Lower leg skin (tissue), 4 donors: Measurements from ENCODE around the gene CBR4. TPM values are rescaled to one million over a fixed set of nuclear protein-coding genes. Genes with fewer than 3 reads are reported as not detected.

Experiments used
- DNase-seq, 2 donors: peaks; one replicate each; pipeline ENCODE4 v3.0.0-alpha.2; 2019; ENCODE audit warnings: low spot score in 2 of 2
- H3K4me3 ChIP-seq: fragments of 200-600 bp; sonication (generic); 2 replicates; pipeline ENCODE4 v1.5.1; 2017; ENCODE audit warnings: mild to moderate bottlenecking, low read depth; ENCODE audit not compliant: poor library complexity, severe bottlenecking
- POLR2A ChIP-seq, 2 donors: fragments of 450-650 bp; IDR thresholded peaks; one replicate each; pipeline ENCODE4 v1.6.1; 2016 to 2017; ENCODE audit warnings: antibody characterized with exemption in 2 of 2, mild to moderate bottlenecking in 1 of 2, moderate library complexity in 1 of 2
- WGBS, 2 donors: methylation state at CpG; one replicate each; pipeline ENCODE4 v1.1.5; 2018; 5-methylcytosine and 5-hydroxymethylcytosine counted together
- intact Hi-C: fragments of 100-400 bp; cut with DNase I; formaldehyde crosslinking; loops from one replicate; pipeline ENCODE4 v1.15.0; 2023; ENCODE audit warnings: low total_unique reads
- total RNA-seq, 4 donors: library from RNA; depleted of rRNA; stranded (reverse); fragments of >200 nt; gene quantifications; one replicate each; pipeline ENCODE4 v1.1.0, GENCODE V29; 2016
- TF ChIP-seq, protein P1 (sequence below), 3 donors: fragments of 450-650 bp; IDR thresholded peaks; one replicate each; pipeline ENCODE4 v1.5.1; 2016; ENCODE audit warnings: antibody characterized with exemption in 3 of 3, mild to moderate bottlenecking in 3 of 3, moderate library complexity in 2 of 3

CBR4 gene
- total RNA-seq, 4 donors from 2014 or later: 13.7 to 37.2 (median 18.8) TPM

DNA sequence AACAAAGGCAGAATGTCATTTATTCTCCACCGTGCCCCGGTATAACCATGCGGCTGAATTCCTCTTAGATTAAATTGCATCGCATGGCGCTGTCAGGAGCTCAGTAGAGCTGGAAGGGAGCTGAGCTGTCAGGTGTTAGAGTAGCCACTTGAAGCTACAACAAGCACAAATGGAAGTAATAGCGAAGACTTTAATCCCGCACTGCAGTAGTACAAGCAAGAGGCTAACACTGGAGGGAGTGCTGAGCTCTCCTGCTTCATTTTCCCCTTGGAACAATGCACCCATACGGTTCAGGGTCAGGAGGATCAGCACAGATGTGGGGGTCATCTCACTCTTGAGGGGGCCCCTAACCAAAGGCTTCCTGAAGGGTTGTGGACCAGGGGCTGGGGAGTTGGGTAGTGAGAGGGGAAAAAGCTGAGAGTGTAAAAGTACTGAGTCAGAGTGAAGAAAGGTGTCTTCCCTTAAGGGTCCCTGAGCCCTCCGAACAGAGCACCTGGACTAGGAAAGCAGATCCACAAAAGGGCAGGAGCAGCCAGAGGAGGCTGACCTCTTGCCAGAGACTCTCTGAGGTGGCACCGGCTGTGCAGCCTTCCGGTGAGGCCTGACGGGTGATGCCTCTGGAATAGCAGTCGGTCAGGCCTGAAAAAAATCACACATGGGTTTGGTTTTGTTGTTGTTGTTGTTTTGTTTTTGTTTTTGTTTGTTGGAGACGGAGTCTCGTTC is 36.0 kb upstream of the CBR4 start:
- intact Hi-C loops: no loop called here
- no peak for TF ChIP-seq POLR2A (IDR thresholded peaks at IDR 0.05)
- TF ChIP-seq, protein P1, sequence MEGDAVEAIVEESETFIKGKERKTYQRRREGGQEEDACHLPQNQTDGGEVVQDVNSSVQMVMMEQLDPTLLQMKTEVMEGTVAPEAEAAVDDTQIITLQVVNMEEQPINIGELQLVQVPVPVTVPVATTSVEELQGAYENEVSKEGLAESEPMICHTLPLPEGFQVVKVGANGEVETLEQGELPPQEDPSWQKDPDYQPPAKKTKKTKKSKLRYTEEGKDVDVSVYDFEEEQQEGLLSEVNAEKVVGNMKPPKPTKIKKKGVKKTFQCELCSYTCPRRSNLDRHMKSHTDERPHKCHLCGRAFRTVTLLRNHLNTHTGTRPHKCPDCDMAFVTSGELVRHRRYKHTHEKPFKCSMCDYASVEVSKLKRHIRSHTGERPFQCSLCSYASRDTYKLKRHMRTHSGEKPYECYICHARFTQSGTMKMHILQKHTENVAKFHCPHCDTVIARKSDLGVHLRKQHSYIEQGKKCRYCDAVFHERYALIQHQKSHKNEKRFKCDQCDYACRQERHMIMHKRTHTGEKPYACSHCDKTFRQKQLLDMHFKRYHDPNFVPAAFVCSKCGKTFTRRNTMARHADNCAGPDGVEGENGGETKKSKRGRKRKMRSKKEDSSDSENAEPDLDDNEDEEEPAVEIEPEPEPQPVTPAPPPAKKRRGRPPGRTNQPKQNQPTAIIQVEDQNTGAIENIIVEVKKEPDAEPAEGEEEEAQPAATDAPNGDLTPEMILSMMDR (IDR thresholded peaks at IDR 0.05): no peak
- no peak overlapping the region for H3K4me3 ChIP-seq
- DNase-seq: peak in 1 of 2 donors; percentile 78
- WGBS, 2 donors: 81% methylated on average over 15 of the region's 15 CpGs

- TF ChIP-seq, protein P1 (IDR thresholded peaks at IDR 0.05): no peak
- no peak for TF ChIP-seq POLR2A (IDR thresholded peaks at IDR 0.05)
- no peak overlapping the region for H3K4me3 ChIP-seq
- peak in 1 of 2 donors; percentile 21 for DNase-seq
- 95 to 96% methylated on average over 5 of the region's 5 CpGs for WGBS, 2 donors
- intact Hi-C loops: no loop called here
Measured at GRCh38 chr4:169044714-169045447, 34.8 kb upstream of the CBR4 start.

DNA sequence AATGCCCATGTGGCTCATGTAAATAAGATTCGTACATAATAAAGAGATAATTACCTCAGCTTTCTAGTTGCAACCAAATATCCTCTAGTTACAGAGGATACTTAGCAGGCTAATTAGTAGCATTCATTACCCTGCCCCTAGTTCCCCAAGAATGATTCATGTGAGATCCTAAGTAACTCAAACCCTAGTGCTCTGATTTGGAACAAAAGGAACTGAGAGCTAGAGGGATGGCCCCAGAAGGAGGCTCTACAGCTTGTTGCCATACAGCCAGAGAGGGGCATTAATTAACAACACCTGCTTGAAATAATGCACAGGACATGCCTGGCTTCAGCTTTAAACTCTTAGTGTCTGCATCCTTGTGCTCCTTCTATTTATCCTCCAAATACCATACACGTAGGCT is 32.6 kb upstream of the CBR4 start:
- WGBS, 2 donors: 92 to 93% methylated on average over 2 of the region's 2 CpGs
- DNase-seq: no peak
- intact Hi-C loops: no loop called here
- no peak overlapping the region for H3K4me3 ChIP-seq
- TF ChIP-seq POLR2A (IDR thresholded peaks at IDR 0.05): no peak
- TF ChIP-seq, protein P1 (IDR thresholded peaks at IDR 0.05): no peak

- WGBS, 2 donors: 86 to 90% methylated on average over 7 of the region's 7 CpGs
- no peak overlapping the region for H3K4me3 ChIP-seq
- TF ChIP-seq, protein P1 (IDR thresholded peaks at IDR 0.05): no peak
- TF ChIP-seq POLR2A (IDR thresholded peaks at IDR 0.05): no peak
- intact Hi-C loops: no loop called here
- DNase-seq: peak in 1 of 2 donors; percentile 18
Measured at GRCh38 chr4:169040559-169041261, 30.7 kb upstream of the CBR4 start.

DNA sequence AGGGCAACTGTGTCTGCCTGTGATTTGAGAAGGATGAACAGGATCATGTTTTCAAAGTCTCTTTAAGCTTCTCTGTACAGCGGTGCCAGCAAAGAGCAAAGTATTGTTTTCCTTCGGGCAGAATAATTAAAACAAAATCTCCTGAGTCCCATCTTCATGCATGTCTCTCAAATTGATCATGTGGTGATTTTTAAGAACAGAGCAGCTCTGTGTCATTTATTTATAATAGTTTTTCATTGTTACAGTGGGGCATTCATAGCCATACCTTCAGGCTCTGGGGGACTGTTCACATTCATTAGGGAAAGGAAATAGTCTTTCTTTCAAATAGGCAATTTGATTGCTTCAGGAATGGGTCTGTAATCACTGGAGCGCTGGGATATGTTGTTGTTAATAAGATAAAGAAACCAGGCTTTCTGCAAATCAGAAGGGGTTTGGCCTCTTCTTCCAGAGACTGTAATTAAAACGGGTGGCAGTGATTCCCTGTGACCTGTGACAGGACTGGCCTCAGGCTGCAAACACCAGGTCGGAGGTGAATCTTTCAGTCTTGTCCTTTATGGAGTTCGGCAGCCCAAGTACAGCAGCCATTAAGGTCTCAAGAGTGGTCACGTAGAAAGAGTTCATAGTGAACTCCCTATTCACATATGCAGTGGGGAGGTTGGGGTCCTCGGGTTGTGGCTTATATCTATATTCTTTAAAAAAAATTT is 29.3 kb upstream of the CBR4 start:
- H3K4me3 ChIP-seq: no peak overlapping the region
- intact Hi-C loops: no loop called here
- WGBS, 2 donors: 76 to 79% methylated on average over 8 of the region's 8 CpGs
- TF ChIP-seq POLR2A (IDR thresholded peaks at IDR 0.05): no peak
- TF ChIP-seq, protein P1 (IDR thresholded peaks at IDR 0.05): no peak
- DNase-seq: peak in 1 of 2 donors; percentile 66
